ENCODE results near the gene PTGER1.

GRCh38 chr19:14476673-14477401, 1.7 kb upstream of the PTGER1 start:
- TF ChIP-seq GATA3 (IDR thresholded peaks at IDR 0.05; ENCODE audit: low read depth, low read length) = no peak
- no peak for TF ChIP-seq GATA2 (IDR thresholded peaks at IDR 0.05; ENCODE audit: low read depth, low read length)
